ENCODE measurements around the gene SAMHD1. TPM values are rescaled to one million over a fixed set of nuclear protein-coding genes. Genes with fewer than 3 reads are reported as not detected.
"Not testable (repeated sequence)": the region's sequence is repeated elsewhere in the genome, so short reads cannot be mapped to it uniquely, and the experiment has no call there.

The SAMHD1 gene
- total RNA-seq, 1 donor from 2014 or later: 310 TPM

DNA sequence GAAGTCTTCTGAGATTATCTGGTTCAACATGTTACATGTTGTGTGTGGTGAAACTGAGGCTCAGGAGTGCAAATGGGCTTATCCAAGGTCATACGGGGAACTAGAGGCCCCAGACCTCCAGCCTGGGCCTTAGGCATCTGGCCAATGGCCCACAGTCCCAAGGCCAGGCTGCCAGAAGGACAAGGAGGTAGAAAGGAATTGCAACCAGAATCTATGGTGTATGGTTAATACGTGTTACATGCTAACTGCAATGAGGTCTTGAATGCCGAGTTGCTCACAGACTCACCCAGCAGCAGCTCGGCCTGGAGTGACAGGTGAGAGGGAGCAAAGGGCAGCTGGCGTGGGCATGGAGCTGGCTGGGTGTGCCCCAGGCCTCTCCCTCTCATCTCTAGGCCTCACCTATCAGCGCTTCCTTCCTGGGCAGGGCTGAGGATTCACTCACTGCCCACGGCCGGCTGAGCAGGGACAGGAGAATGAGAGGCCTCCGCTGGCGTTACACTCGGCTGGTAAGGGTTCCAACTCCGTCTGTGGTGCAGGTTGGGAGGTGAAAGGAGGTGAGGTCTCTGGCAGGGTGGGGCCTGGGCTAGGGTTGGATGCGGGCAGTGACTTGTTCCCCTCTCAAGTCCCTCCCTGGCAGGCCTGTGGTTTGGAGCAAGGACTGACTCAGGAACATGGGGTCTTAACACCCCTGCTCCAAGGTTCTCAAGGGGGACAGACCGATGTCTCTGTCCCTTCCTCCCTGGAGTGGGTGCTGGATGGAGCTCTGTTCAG lies 75.6 kb downstream of the SAMHD1 start, which contains the start of gene TLDC2:
TLDC2 (plus strand) TSS at position 437 of the 771 bp plus-strand sequence; CDS start at position 474, 37 bp downstream.
- intact Hi-C loops (cut with micrococcal nuclease): no loop called here

GRCh38 chr20:36875093-36875492 lies 76.4 kb downstream of the SAMHD1 start:
- intact Hi-C loops (cut with micrococcal nuclease): not testable (repeated sequence)

GRCh38 chr20:36873498-36874189 lies 77.9 kb downstream of the SAMHD1 start:
- intact Hi-C loops (cut with micrococcal nuclease): no loop called here

- intact Hi-C loops (cut with micrococcal nuclease): no loop called here
Measured at GRCh38 chr20:36872852-36873251, 78.7 kb downstream of the SAMHD1 start.

GRCh38 chr20:36871640-36872570 lies 79.6 kb downstream of the SAMHD1 start:
- intact Hi-C loops (cut with micrococcal nuclease): no loop called here

DNA sequence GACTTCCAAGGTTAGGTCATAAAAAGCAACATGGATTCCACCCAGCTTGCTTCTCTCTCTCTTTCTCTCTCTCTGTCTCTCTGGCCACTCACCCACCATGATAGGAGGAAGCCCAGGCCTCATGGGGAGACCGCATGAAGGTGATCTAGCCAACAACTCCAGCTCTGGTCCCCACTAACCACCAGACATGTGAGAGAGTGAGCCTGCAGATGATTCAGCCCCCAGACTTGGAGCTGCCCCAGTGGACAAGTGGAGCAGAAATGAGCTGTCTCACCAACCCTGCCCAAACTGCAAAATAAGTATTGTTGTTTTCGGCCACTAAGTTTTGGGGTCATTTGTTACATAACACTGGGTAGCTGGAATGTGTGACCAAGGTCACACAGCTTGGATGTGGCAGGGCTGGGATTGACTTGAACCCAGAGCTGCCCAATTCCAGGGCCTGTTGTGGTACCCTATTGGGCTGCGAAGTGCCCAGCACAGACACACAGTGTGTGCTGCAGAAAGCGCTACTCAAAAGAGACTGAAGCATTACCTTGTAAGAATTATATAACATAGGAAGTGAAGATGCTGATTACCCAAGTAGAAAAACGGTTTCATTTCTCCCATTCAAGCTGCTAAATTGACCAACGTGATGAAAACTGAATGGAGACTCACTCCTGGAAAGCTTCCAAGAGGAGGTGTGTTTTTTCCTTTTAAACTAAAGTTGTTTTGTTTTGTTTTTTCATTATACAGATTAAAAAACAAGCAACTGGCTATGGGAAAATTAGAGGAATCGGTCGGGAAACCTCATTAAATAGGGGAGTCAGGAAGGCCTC lies 84.6 kb downstream of the SAMHD1 start:
- intact Hi-C loops (cut with micrococcal nuclease): no loop called here

- intact Hi-C loops (cut with micrococcal nuclease): no loop called here
Measured at GRCh38 chr20:36866164-36866563, 85.3 kb downstream of the SAMHD1 start.

DNA sequence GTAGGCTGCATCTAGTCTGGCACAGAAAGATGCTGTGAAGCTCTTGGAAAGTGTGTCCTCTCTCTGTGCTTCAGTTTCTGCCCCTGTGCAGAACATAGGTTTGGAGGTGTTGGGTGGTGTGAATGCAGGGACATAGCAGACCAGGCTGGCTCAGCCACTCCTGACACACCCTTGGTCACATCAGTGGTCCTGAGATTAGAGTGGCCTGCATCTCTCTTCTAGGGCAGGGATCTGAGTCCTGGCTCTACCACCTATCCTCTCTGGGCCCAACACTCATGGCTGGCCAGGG lies 85.7 kb downstream of the SAMHD1 start:
- intact Hi-C loops (cut with micrococcal nuclease): loop anchor here (2.0 kb wide), 1 partner anchor 93 kb away; the partner anchor contains the start of gene DSN1

GRCh38 chr20:36865076-36865860 lies 86.2 kb downstream of the SAMHD1 start:
- intact Hi-C loops (cut with micrococcal nuclease): loop anchor here (2.0 kb wide), 1 partner anchor 92 kb away; the partner anchor contains the start of gene DSN1

DNA sequence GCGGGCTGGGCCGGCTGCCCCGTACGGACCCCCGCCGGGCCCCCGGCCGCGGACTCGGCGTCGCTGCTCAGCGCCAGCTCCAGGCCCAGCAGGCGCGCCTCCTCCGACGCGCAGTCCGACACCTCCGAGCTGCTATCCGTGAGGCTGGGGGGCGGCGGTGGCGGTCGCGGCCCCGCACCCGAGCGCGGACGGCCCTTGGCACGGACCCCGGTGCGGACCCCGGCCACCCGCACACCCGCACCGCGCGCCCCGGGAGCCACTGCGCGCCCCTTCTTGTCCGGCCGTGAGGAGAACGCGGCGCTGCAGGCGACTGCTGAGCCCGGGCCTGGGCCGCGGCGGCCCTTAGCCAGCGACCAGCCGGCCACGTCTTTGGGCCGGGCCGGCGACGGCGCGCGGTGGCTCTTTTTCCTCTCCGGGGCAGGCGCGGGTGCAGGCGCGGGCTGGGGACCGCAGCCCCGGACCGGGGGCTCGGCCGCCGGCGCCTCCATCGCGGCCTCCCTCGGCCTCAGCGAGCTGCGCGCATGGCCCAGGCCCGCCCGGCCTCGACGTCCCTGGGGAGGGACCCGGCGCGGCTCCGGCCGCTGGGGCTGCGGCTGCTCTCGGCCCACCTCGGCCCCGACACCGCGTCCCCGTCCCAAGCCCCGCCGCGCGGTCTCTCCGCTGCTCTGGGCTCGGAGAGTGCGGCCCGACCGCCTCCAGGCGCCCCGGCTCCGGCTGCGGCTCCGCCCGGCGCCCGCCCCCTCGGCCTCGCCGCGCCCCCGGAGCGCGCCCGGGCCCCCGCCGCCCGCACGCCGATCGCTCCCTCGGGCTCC lies 88.4 kb downstream of the SAMHD1 start:
- intact Hi-C loops (cut with micrococcal nuclease): no loop called here

GRCh38 chr20:36861875-36862801 lies 89.4 kb downstream of the SAMHD1 start:
- intact Hi-C loops (cut with micrococcal nuclease): no loop called here

DNA sequence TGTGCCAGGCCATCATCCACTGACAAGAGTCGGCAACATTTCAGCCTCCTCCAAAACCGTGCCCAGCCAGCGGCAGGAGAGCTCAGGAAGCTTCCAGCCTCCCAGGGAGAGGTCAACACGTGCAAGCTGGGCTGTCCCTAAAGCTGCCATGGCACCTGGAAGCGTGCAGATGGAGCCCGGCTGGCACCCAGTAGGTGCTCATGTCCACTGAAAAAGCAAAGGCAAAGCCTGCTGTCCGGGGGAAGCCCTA lies 90.0 kb downstream of the SAMHD1 start:
- intact Hi-C loops (cut with micrococcal nuclease): no loop called here

DNA sequence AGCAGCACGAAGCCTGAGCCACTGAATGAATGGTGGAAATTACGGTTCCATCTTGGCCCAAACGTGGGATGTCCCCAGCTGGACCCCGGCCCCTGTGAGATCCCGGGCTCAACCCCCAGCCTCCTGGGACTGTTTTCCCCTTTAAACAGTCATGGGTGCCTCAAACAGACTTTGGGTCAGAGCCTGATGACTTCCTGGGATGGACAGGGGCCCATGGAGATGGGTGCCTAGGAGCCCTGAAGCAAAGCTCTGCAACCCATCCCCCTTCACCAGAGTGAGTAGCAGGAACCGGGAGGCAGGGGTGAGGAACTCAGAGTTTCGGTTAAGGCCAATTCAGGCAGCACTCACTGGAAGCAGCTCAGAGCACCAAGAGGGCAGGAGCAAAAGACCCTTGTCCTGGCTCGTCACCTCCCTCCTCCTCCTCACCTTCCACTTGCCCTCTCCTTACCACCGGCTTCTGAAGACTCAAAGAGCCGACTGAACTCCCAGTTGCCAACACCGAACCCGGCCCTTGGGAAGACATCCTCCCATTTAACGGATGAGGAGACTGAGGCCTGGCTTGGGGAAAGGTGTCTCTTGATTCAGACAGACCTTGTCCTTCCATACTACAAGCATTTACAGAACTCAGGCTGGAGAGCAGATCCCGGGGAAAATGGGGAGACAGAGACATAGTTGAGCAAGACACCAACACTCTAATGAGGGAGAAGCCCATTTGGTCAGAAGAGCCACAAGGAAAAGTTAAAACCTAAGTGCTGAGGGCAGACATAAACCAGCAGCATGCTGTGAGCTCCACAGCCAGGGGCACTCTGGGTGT lies 90.5 kb downstream of the SAMHD1 start:
- intact Hi-C loops (cut with micrococcal nuclease): no loop called here

DNA sequence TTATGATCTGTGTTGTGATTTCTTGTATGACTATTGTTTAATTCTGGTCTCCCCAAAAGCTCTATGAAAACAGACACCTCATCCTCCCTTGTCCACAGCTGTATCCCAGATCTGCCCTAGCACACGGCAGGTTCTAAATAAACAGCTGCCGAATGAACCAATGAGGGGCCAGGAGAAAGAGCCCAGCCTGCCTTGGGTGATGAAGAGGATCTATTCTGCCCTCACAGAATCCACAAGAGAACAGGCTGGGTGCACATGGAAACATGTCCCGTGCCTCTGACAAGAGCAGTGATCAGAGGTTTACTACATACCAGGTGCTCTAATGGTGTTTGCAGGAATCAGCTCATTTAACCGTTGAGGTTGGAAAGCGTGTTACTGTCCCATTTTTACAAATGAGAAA lies 91.2 kb downstream of the SAMHD1 start:
- intact Hi-C loops (cut with micrococcal nuclease): no loop called here

DNA sequence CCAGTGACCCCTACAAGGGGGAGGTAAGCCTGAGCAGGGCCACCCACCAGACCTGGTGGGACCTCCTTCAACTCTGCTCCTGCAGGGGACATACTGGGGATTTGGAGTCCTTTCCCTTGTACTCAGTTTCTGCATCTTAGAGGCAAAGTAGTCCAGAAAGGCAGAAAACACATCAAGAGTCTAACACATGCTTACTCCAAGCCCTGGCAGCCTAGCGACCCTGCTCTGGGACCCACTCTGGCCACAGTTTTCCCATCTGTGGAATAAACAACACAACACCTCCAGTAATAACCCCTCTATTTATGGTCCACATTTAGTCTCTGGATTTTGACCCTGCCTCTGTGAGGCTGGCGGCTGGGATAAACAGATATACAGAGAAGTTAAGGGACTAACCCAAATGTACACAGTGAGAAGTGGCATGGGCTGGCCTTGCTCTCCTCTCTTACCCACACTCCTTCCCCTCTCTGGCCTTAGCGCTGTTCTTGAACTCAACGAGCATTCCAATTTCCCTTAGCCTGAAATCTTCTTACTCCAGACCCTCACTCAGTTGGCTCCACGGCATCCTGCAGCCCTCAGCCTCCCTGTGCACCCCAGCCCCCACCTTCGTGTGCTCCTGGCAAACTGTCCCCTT lies 91.7 kb downstream of the SAMHD1 start:
- intact Hi-C loops (cut with micrococcal nuclease): no loop called here

- intact Hi-C loops (cut with micrococcal nuclease): no loop called here
Measured at GRCh38 chr20:36859282-36859555, 92.3 kb downstream of the SAMHD1 start.
